Activated T-helper 2 cell treated with anti-CD3 and anti-CD28 coated beads, Interferon-gamma antibody, Interleukin-2, Interleukin-4, amounts not matched to agents 10 μg/mL and 5 μg/mL and 100 μg/mL, durations not matched to agents 14 hours and 24 hours and 36 hours (primary cell): ENCODE results near the gene IGFBP7. TPM values are rescaled to one million over a fixed set of nuclear protein-coding genes. Genes with fewer than 3 reads are reported as not detected.

ENCODE experiments used
- DNase-seq: peaks from one replicate; pipeline ENCODE4 v3.0.0; 2021; ENCODE audit warnings: low spot score
- H3K27ac Mint-ChIP-seq: one replicate; pipeline ENCODE4 v1.8.0; 2021; ENCODE audit warnings: mixed read lengths
- H3K27me3 Mint-ChIP-seq: one replicate; pipeline ENCODE4 v1.8.0; 2021; ENCODE audit warnings: low read depth, mixed read lengths
- H3K36me3 Mint-ChIP-seq: one replicate; pipeline ENCODE4 v1.8.0; 2021; ENCODE audit warnings: low read depth, mixed read lengths
- H3K4me1 Mint-ChIP-seq: one replicate; pipeline ENCODE4 v1.8.0; 2021; ENCODE audit warnings: low read depth, mixed read lengths
- H3K4me3 Mint-ChIP-seq: one replicate; pipeline ENCODE4 v1.8.0; 2021; ENCODE audit warnings: low read depth, mild to moderate bottlenecking, moderate library complexity, mixed read lengths
- H3K9me3 Mint-ChIP-seq: one replicate; pipeline ENCODE4 v1.8.0; 2021; ENCODE audit warnings: mixed read lengths
- intact Hi-C: fragments of 100-400 bp; cut with micrococcal nuclease; formaldehyde crosslinking; loops from one replicate; pipeline ENCODE4 v1.15.1; 2023
- total RNA-seq: library from RNA; stranded (reverse); gene quantifications from 2 replicates; pipeline ENCODE4 v1.2.3, GENCODE V29; 2022

IGFBP7 gene
- total RNA-seq, 1 donor from 2014 or later: not detected

GRCh38 chr4:57148177-57148576 lies 38.0 kb upstream of the IGFBP7 start:
- intact Hi-C loops: no loop called here
- H3K27ac Mint-ChIP-seq: no peak overlapping the region

DNA sequence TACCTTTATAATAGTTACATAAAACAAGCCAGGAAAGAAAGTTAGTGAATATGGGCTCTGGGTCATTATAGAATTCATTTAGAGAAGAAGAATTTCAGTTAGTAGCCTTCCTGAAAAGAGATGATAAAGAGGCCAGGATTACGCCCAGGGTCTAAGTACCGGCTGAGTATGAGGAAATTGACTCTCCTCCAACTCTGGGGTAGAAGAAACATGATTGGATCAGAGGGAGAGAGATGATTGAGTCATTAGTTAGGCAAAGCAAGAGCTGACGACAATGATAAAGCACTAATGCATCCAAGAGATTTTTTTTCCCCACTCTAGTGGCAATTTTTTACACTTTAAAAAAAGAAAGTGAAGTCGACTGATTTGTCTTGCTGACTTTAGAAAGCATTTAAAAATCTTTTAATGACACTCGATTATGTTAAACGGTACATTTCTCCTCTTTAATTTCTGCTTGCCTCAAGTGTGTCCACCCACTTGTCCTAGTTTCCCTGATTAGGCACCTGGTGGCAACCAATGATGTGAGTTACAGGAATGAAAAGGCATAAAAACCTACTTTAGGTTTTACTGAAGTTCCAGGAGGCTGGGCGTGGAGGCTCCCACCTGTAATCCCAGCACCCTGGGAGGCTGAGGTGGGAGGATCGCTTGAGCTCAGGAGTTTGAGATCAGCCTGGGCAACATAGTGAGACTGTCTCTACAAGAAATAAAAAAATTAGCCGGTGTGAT lies 37.3 kb upstream of the IGFBP7 start:
- H3K9me3 Mint-ChIP-seq: no peaks in the 10 kb centered on the region
- no peaks in the 10 kb centered on the region for H3K27me3 Mint-ChIP-seq
- no peak for DNase-seq
- no peaks in the 10 kb centered on the region for H3K4me1 Mint-ChIP-seq
- H3K4me3 Mint-ChIP-seq: no peak overlapping the region
- no peak overlapping the region for H3K27ac Mint-ChIP-seq
- no peaks in the 10 kb centered on the region for H3K36me3 Mint-ChIP-seq
- intact Hi-C loops: no loop called here

More at GRCh38 chr4:57148177-57148576, 38.0 kb upstream of the IGFBP7 start:
- DNase-seq: no peak
- Mint-ChIP-seq H3K36me3 (no peaks in the 10 kb centered on the region), H3K27me3 (no peaks in the 10 kb centered on the region), H3K9me3 (no peaks in the 10 kb centered on the region), H3K4me1 (no peaks in the 10 kb centered on the region), H3K4me3 (no peak overlapping the region)

DNA sequence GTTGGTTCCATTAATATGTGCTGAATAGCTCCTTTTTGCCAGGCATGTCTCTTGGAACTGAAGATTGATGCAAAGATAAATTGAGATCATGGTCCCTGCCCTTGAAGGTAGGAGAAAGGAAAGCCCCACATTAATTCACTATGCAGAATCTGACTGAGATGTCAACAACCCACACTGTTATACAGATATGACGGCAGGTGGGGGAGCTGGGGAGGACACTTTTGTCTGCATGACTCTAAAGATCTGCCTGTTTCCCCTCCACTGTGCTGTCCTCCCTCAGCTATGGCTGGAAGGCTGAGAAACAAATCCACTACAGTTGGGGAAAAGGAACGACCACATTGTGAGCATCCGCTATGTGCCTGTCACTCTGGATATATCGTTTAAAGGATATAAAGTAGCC lies 36.3 kb upstream of the IGFBP7 start:
- Mint-ChIP-seq H3K9me3 (no peaks in the 10 kb centered on the region), H3K27ac (no peak overlapping the region), H3K36me3 (no peaks in the 10 kb centered on the region), H3K27me3 (no peaks in the 10 kb centered on the region), H3K4me3 (no peak overlapping the region), H3K4me1 (no peaks in the 10 kb centered on the region)
- DNase-seq: no peak
- intact Hi-C loops: no loop called here

DNA sequence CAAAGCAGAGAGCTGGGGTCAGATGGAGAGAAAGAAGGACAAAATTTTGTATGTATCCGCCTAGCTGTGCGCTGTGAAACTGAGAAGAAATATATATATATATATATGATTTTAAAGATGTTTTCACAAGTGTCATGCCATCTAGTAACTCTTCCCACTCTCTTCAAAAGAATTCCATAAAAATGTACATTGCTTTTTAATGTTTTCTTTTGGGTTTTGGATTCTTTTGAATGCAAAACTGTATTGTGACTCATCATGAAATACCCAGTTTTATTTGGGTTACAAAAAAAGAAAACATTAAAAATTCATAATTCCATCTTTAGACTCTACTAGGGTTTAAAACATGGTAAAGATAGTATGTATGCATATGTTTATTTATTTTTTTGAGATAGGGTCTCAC lies 34.3 kb upstream of the IGFBP7 start:
- no peak overlapping the region for H3K4me3 Mint-ChIP-seq
- no peaks in the 10 kb centered on the region for H3K27me3 Mint-ChIP-seq
- DNase-seq: no peak
- intact Hi-C loops: no loop called here
- H3K36me3 Mint-ChIP-seq: no peaks in the 10 kb centered on the region
- no peak overlapping the region for H3K27ac Mint-ChIP-seq
- no peaks in the 10 kb centered on the region for H3K4me1 Mint-ChIP-seq
- no peaks in the 10 kb centered on the region for H3K9me3 Mint-ChIP-seq

- H3K4me1 Mint-ChIP-seq: no peaks in the 10 kb centered on the region
- intact Hi-C loops: no loop called here
- no peaks in the 10 kb centered on the region for H3K36me3 Mint-ChIP-seq
- no peaks in the 10 kb centered on the region for H3K27me3 Mint-ChIP-seq
- no peak for DNase-seq
- H3K9me3 Mint-ChIP-seq: no peaks in the 10 kb centered on the region
- no peak overlapping the region for H3K4me3 Mint-ChIP-seq
- no peak overlapping the region for H3K27ac Mint-ChIP-seq
Measured at GRCh38 chr4:57139783-57140182, 29.6 kb upstream of the IGFBP7 start.

DNA sequence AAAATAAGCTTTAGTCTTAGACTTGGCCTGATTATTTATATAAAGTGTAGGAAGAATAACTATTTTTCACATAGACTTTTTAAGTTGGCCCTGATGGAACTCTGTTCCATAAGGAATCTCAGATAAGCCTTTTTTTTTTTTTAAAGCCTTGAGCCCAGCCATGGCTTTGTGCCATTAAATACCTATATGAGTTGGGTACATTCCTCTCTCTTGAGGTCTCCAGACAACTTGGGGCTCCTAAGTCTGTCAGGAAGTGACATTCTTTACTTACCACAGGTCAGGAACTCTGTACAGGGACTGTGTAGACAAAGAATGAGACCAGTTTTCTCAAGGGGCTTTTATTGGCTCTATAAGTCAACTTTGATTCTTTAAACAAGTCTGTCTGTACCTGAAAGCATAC lies 27.1 kb upstream of the IGFBP7 start:
- DNase-seq: no peak
- intact Hi-C loops: no loop called here
- Mint-ChIP-seq H3K27me3 (peaks cover 2% of the 10 kb centered on the region), H3K36me3 (no peaks in the 10 kb centered on the region), H3K27ac (no peak overlapping the region), H3K9me3 (no peaks in the 10 kb centered on the region), H3K4me3 (no peak overlapping the region), H3K4me1 (no peaks in the 10 kb centered on the region)

GRCh38 chr4:57136281-57136680 lies 26.1 kb upstream of the IGFBP7 start:
- Mint-ChIP-seq H3K9me3 (no peaks in the 10 kb centered on the region), H3K36me3 (no peaks in the 10 kb centered on the region), H3K4me3 (no peak overlapping the region), H3K4me1 (no peaks in the 10 kb centered on the region), H3K27ac (no peak overlapping the region), H3K27me3 (peaks cover 2% of the 10 kb centered on the region)
- DNase-seq: no peak
- intact Hi-C loops: no loop called here

GRCh38 chr4:57132743-57133137 lies 22.6 kb upstream of the IGFBP7 start:
- Mint-ChIP-seq H3K4me3 (no peak overlapping the region), H3K4me1 (no peaks in the 10 kb centered on the region), H3K27me3 (peaks cover 2% of the 10 kb centered on the region), H3K9me3 (no peaks in the 10 kb centered on the region), H3K27ac (no peak overlapping the region), H3K36me3 (no peaks in the 10 kb centered on the region)
- DNase-seq: no peak
- intact Hi-C loops: no loop called here

- Mint-ChIP-seq H3K4me1 (no peaks in the 10 kb centered on the region), H3K36me3 (no peaks in the 10 kb centered on the region), H3K27ac (no peak overlapping the region), H3K27me3 (peaks cover 2% of the 10 kb centered on the region), H3K4me3 (no peak overlapping the region), H3K9me3 (peaks cover under 1% of the 10 kb centered on the region)
- DNase-seq: no peak
- intact Hi-C loops: no loop called here
Measured at GRCh38 chr4:57131849-57132742, 21.9 kb upstream of the IGFBP7 start.

DNA sequence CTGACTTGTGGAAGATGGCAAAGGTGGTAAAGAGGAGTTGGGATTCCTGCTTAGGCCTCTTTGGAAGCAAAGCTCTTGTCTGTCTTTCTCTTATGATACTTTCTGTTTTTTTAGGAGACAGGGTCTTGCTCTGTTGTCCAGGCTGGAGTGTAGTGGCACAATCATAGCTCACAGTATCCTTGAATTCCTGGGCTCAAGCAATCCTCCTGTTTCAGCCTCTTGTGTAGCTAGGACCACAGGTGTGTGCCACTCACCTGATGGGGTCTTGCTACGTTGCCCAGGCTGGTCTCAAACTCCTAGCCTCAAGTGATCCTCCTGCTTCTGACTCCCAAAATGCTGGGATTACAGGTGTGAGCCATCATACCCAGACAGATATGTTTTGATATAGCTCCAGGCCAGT lies 19.3 kb upstream of the IGFBP7 start:
- Mint-ChIP-seq H3K9me3 (peaks cover 8% of the 10 kb centered on the region), H3K36me3 (no peaks in the 10 kb centered on the region), H3K4me1 (no peaks in the 10 kb centered on the region), H3K27me3 (peaks cover 2% of the 10 kb centered on the region), H3K27ac (no peak overlapping the region), H3K4me3 (no peak overlapping the region)
- DNase-seq: no peak
- intact Hi-C loops: no loop called here

DNA sequence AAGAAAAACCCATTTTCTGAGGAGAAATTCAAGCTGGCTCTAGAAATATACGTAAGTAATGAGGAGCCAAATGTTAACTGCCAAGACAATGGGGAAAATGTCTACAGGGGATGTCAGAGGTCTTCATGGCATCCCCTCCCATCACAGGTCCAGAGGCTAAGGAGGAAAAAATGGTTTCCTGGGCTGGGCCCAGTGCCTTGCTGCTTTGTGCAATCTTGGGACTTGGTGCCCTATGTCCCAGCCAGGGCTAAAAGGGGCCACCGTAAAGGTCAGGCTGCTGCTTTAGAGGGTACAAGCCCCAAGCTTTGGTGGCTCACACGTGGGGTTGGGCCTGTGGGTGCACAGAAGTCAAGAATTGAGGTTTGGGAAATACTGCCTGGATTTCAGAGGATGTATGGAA lies 17.2 kb upstream of the IGFBP7 start:
- intact Hi-C loops: no loop called here
- Mint-ChIP-seq H3K9me3 (peaks cover 8% of the 10 kb centered on the region), H3K4me3 (no peak overlapping the region), H3K36me3 (no peaks in the 10 kb centered on the region), H3K27me3 (no peaks in the 10 kb centered on the region), H3K27ac (no peak overlapping the region), H3K4me1 (no peaks in the 10 kb centered on the region)
- no peak for DNase-seq

DNA sequence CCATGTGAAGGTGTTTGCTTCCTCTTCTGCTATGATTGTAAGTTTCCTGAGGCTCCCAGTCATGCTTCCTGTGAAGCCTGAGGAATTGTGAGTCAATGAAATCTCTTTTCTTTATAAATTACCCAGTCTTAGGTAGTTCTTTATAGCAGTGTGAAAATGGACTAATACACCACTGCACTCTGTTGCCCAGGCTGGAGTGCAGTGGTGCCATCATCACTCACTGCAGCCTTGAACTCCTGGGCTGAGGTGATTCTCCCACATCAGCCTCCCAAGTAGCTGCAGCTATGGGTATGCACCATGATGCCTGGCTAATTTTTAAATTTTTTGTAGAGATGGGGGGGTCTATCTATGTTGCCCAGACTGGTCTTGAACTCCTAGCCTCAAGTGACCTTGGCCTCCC lies 15.8 kb upstream of the IGFBP7 start:
- H3K4me1 Mint-ChIP-seq: no peaks in the 10 kb centered on the region
- no peaks in the 10 kb centered on the region for H3K36me3 Mint-ChIP-seq
- H3K4me3 Mint-ChIP-seq: no peak overlapping the region
- peaks cover 8% of the 10 kb centered on the region for H3K9me3 Mint-ChIP-seq
- intact Hi-C loops: no loop called here
- DNase-seq: no peak
- no peak overlapping the region for H3K27ac Mint-ChIP-seq
- H3K27me3 Mint-ChIP-seq: no peaks in the 10 kb centered on the region

DNA sequence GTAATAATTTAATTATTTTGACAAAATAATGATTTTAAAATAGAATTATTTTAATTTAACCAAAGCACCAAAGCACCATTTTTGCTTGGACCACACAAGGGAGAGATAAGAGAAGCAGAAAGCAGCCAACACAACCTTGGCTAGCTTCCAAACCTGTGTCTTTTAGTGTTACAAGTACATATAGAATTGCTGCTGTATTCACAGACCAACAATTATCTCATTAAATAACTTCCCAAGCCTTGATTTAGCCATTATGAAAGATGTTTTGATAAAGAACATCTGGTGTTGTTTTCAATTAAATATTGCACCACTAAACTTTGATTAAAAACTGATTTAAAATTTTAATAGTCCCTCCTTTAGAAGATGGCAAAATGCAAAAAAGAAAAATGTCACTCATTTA lies 14.0 kb upstream of the IGFBP7 start:
- H3K27ac Mint-ChIP-seq: no peak overlapping the region
- no peaks in the 10 kb centered on the region for H3K4me1 Mint-ChIP-seq
- H3K4me3 Mint-ChIP-seq: no peak overlapping the region
- no peaks in the 10 kb centered on the region for H3K36me3 Mint-ChIP-seq
- intact Hi-C loops: no loop called here
- peaks cover 8% of the 10 kb centered on the region for H3K9me3 Mint-ChIP-seq
- DNase-seq: no peak
- H3K27me3 Mint-ChIP-seq: peaks cover 3% of the 10 kb centered on the region
